COLO668 (cell line): ENCODE measurements around the gene CYB561D1.

Experiments used
- DNase-seq: peaks from one replicate; lab custom pipeline; 2025; ENCODE audit not compliant: unreplicated experiment; lab: John Stamatoyannopoulos, UW

Gene CYB561D1

DNA sequence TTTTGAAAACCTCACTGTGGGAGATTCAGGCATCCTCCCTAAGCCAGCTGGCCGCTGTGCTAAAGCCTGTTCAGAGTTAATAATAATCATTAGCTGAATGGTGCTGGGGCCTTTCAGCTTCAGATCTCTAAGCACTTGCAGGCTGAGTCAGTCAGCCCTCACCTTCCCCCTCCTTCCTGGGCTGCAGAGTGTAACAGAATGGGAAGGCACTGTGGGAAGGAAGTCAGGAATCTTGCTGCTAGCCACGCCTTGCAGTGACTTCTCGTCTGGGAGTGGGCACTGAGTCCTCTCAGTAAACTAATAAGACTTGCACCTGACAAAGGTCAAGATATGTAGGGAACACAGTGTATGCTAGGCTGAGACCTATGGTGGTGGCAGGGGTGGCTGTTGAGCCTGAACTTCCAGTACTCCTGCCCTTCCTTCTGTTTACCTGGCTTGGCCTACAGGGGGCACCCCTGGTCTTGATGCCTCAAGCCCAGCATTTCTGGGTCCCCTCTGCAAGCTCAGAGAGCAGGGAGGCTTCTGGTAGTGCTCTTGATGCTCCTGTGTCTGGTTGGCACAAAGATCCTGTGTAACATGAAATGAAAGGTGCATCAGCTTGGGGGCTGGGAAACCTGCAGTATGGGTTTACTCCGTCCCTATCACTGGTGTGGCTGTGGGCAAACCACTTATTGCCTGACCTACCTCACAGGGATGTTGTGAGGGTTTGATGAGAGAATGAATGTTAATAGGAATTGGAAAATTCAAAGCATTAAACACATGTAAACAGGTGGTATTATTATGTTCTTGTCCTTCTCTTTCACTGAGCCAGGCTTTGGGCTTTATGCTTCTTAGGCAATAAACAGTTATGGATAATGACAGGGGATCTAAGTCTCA lies 6.0 kb downstream of the CYB561D1 start:
- peak; percentile 56 for DNase-seq

- no peak for DNase-seq
These were observed 7.1 kb downstream of the CYB561D1 start for GRCh38 chr1:109500941-109501381.

DNA sequence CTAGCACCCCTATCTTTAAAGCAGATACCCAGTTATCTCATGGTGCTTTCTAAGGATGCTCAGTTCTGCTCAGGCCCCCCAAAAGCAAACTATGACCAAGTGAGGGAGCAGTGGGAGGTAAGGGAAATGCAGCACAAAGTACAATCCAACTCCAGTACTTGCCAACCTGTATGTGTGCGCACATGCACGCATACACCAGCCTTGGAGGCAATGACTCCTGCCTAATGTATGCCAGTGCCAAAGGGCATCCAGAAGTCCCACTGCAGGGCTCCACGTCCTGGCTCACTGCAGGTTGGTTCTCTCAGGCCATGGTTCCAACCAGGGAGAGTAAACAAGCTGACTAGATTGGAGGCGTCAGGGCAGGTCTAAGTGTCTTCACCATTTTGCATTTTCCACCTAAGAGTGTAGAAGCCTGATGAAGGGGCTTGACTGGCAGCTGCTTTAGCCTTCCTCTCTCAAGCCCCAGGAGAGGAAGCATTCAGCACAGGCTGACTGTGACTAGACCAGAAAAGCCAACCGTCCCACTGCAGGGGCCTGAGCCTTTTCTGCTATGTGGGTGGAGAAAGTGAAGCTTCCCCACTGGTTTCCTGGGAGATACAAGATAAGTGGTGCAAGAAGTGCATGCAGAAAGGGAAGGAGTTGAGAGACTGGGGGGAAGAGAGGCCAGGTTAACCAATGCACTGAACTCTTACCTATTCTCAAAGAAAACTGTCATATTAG lies 7.9 kb downstream of the CYB561D1 start:
- no peak for DNase-seq

GRCh38 chr1:109502364-109502851 lies 8.5 kb downstream of the CYB561D1 start:
- DNase-seq, result no peak

- DNase-seq, result no peak
These were observed 10.0 kb downstream of the CYB561D1 start for GRCh38 chr1:109503935-109504334.

- no peak for DNase-seq
These were observed 11.1 kb downstream of the CYB561D1 start for GRCh38 chr1:109504974-109505373.

- DNase-seq, result no peak
These were observed 14.3 kb downstream of the CYB561D1 start for GRCh38 chr1:109508001-109508872.

GRCh38 chr1:109508873-109509175 lies 14.9 kb downstream of the CYB561D1 start:
- no peak for DNase-seq

DNA sequence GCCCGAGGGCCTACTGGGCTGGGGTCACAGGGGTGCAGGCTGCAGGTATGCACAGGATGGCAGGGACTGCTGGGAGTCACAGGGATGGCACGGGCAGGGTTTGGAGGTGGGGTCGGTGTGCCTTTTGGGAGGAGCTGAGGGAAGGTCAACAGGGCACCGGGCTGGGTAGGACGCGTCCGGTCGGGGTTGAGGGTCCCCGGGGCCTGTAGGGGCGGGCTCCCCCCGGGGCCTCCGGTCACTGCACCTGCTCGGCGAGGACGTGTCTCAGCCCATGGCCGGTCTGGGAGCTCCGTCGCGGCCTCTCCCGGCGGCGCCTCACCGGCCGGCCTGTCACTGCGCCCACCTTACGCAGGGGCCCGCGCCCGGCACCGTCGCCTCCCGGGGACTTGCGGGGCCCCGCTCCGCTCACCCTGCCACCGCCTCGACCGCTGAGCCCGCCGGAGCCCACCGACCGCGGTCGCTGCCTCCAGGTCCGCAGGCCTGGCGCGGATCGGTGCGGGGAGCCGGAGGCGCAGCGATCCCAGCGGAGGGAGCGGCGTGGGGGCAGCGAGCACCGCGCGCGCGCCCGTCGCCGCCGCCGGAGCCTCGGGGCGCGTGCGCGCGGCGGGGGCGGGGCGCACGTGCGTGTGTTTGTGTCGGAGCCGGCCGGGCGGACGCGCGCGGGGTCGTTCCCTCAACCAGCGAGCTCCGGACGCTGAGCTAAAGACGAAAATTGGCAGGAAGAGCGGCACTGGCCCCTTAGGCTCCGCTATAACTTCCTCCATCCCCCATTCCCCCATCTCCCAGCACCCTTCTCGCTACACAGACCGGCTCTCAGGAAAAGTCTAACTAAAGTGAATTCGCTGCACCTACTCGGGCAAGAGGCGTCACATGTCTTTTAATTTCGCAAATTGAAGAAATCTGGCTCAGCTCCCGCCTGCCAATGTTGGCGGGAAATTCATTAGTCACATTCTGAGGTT lies 15.6 kb downstream of the CYB561D1 start, which contains the start of gene AMIGO1:
AMIGO1 (minus strand) TSS at position 552 of the 959 bp plus-strand sequence. CDS start 815 bp downstream, outside the sequence.
- peak; percentile 81 for DNase-seq

- no peak for DNase-seq
These were observed 19.3 kb downstream of the CYB561D1 start for GRCh38 chr1:109513110-109513710.

DNA sequence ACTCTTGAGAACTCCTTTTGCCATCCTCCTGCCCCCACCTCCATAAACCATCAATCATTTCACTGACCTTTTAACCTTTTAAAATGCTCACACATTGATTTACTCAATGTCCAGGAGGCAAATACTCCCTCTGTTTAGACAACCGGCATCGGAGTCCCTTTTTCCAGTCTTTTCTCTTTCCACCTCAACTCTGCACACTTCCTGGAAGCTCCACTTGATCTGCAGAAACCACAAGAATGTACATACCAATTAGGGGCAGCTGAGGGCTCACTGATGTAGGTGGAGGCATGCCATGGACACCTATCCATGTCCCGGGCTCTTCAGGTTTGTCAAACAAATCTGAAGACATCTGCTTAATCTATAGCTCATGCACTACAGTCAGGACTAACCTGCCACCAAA lies 21.0 kb downstream of the CYB561D1 start:
- no peak for DNase-seq

- no peak for DNase-seq
These were observed 23.0 kb downstream of the CYB561D1 start for GRCh38 chr1:109516872-109517271.

- no peak for DNase-seq
These were observed 23.4 kb downstream of the CYB561D1 start for GRCh38 chr1:109517337-109517736.

GRCh38 chr1:109521002-109521951 lies 27.4 kb downstream of the CYB561D1 start:
- no peak for DNase-seq

- DNase-seq, result no peak
These were observed 28.1 kb downstream of the CYB561D1 start for GRCh38 chr1:109522026-109522425.

- no peak for DNase-seq
These were observed 29.8 kb downstream of the CYB561D1 start for GRCh38 chr1:109523706-109524105.

GRCh38 chr1:109527098-109527811 lies 33.4 kb downstream of the CYB561D1 start:
- DNase-seq, result no peak
